Measurements from ENCODE around the gene APOD.

Gene APOD

DNA sequence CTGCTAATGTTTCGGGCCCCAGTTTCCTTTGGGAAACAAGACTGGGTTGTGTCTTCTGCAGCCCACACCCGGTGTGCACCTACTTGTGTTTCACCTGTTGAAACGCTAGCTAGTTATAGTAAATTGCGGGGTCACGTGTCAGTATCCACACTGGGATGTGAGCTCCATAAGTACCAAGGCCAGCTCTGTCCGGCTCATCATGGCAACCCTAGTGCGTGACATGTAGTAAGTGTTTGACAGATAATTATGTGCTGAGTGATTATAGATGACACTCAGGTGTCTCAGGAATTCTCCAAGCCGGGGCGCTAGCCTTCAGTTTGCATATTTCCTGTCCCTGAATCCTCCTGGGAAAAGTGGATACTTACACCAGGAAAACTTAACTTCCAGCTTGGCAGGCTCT, 12.8 kb downstream of the APOD start:
- in situ Hi-C loops (cut with HindIII; ENCODE audit: low pct_ligation_motif_present, low sequenced_read_pairs) = no loop called here
- no peak for DNase-seq
- H3K36me3 ChIP-seq (replicated peaks) = no peaks in the 10 kb centered on the region
- no peak overlapping the region for H3K4me3 ChIP-seq (ENCODE audit: low read depth, low read length)
- H3K27ac ChIP-seq = no peak overlapping the region
- H3K27me3 ChIP-seq (replicated peaks) = peaks cover 2% of the 10 kb centered on the region
- TF ChIP-seq, protein P1, sequence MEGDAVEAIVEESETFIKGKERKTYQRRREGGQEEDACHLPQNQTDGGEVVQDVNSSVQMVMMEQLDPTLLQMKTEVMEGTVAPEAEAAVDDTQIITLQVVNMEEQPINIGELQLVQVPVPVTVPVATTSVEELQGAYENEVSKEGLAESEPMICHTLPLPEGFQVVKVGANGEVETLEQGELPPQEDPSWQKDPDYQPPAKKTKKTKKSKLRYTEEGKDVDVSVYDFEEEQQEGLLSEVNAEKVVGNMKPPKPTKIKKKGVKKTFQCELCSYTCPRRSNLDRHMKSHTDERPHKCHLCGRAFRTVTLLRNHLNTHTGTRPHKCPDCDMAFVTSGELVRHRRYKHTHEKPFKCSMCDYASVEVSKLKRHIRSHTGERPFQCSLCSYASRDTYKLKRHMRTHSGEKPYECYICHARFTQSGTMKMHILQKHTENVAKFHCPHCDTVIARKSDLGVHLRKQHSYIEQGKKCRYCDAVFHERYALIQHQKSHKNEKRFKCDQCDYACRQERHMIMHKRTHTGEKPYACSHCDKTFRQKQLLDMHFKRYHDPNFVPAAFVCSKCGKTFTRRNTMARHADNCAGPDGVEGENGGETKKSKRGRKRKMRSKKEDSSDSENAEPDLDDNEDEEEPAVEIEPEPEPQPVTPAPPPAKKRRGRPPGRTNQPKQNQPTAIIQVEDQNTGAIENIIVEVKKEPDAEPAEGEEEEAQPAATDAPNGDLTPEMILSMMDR (IDR thresholded peaks at IDR 0.05; ENCODE audit: low read depth, low read length, missing control alignments) = no peak

DNA sequence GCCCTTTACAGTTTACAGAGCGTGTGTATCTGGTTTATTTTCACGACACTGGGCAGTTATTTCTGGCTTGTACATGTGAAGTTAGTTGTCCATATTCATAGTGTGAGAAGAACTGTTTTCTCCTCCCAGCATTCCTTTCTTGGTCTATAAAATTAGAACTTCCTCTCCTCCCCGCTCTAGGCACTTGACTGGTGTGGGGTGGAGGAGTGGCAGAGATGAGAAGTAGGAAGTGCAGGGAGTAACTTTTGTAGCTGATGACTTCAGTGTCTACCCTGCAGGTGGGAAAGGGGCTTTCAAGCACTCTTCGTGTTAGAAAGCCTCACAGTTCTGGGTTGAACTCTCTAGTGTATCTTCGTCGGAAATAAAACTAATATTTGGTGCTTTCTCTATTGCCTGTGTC, 13.4 kb downstream of the APOD start:
- H3K36me3 ChIP-seq (replicated peaks) = no peaks in the 10 kb centered on the region
- H3K4me3 ChIP-seq (ENCODE audit: low read depth, low read length) = no peak overlapping the region
- H3K27ac ChIP-seq = no peak overlapping the region
- TF ChIP-seq, protein P1 (IDR thresholded peaks at IDR 0.05; ENCODE audit: low read depth, low read length, missing control alignments) = no peak
- DNase-seq = no peak
- peaks cover 4% of the 10 kb centered on the region for H3K27me3 ChIP-seq (replicated peaks)
- in situ Hi-C loops (cut with HindIII; ENCODE audit: low pct_ligation_motif_present, low sequenced_read_pairs) = no loop called here

GRCh38 chr3:195568630-195569029, 15.1 kb downstream of the APOD start:
- no peak for DNase-seq
- TF ChIP-seq, protein P1 (IDR thresholded peaks at IDR 0.05; ENCODE audit: low read depth, low read length, missing control alignments) = no peak
- no peaks in the 10 kb centered on the region for H3K36me3 ChIP-seq (replicated peaks)
- H3K4me3 ChIP-seq (ENCODE audit: low read depth, low read length) = no peak overlapping the region
- peaks cover 4% of the 10 kb centered on the region for H3K27me3 ChIP-seq (replicated peaks)
- no peak overlapping the region for H3K27ac ChIP-seq
- in situ Hi-C loops (cut with HindIII; ENCODE audit: low pct_ligation_motif_present, low sequenced_read_pairs) = no loop called here

GRCh38 chr3:195566797-195567196, 16.9 kb downstream of the APOD start:
- TF ChIP-seq, protein P1 (IDR thresholded peaks at IDR 0.05; ENCODE audit: low read depth, low read length, missing control alignments) = no peak
- DNase-seq = no peak
- H3K36me3 ChIP-seq (replicated peaks) = no peaks in the 10 kb centered on the region
- H3K4me3 ChIP-seq (ENCODE audit: low read depth, low read length) = no peak overlapping the region
- in situ Hi-C loops (cut with HindIII; ENCODE audit: low pct_ligation_motif_present, low sequenced_read_pairs) = no loop called here
- H3K27ac ChIP-seq = no peak overlapping the region
- peaks cover 4% of the 10 kb centered on the region for H3K27me3 ChIP-seq (replicated peaks)

- no peaks in the 10 kb centered on the region for H3K36me3 ChIP-seq (replicated peaks)
- no peak overlapping the region for H3K27ac ChIP-seq
- in situ Hi-C loops (cut with HindIII; ENCODE audit: low pct_ligation_motif_present, low sequenced_read_pairs) = no loop called here
- H3K27me3 ChIP-seq (replicated peaks) = peaks cover 4% of the 10 kb centered on the region
- H3K4me3 ChIP-seq (ENCODE audit: low read depth, low read length) = no peak overlapping the region
- DNase-seq = no peak
- TF ChIP-seq, protein P1 (IDR thresholded peaks at IDR 0.05; ENCODE audit: low read depth, low read length, missing control alignments) = no peak
These were observed 18.0 kb downstream of the APOD start for GRCh38 chr3:195565716-195566115.

DNA sequence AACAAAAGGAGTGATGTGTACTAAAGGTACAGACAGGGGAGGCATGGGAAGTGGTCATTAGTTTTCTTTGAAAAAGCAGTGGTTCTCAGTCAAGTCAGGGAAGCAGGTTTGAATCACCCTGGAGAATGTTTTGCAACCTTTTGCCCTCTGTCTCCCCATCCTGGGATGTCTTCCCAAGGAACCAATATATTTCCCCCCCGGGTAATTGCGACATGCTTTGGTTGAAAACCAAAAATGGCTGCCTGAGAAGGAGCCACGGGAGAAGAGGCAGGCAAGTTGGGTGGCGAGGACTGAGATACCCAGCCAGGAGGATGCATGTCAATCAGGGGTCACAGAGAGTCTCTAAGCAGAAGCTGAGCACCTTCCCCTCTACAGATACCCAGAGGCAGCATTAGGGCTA, 20.4 kb downstream of the APOD start:
- no peak for DNase-seq
- TF ChIP-seq, protein P1 (IDR thresholded peaks at IDR 0.05; ENCODE audit: low read depth, low read length, missing control alignments) = no peak
- H3K27ac ChIP-seq = no peak overlapping the region
- no peaks in the 10 kb centered on the region for H3K36me3 ChIP-seq (replicated peaks)
- in situ Hi-C loops (cut with HindIII; ENCODE audit: low pct_ligation_motif_present, low sequenced_read_pairs) = no loop called here
- peaks cover 6% of the 10 kb centered on the region for H3K27me3 ChIP-seq (replicated peaks)
- H3K4me3 ChIP-seq (ENCODE audit: low read depth, low read length) = no peak overlapping the region
